Sigmoid colon (tissue), 7 donors: ENCODE data around the gene ATL2. TPM values are rescaled to one million over a fixed set of nuclear protein-coding genes. Genes with fewer than 3 reads are reported as not detected.
A peak's percentile ranks its signal among the peaks of the same experiment; 100 is the strongest.
"Not testable (repeated sequence)": the region's sequence is repeated elsewhere in the genome, so short reads cannot be mapped to it uniquely, and the experiment has no call there.

Source experiments
- DNase-seq: peaks from one replicate; pipeline ENCODE4 v3.0.0-alpha.2; 2019
- H3K27ac ChIP-seq, 4 donors: fragments of 200-600 bp; sonication (generic); one replicate each; pipeline ENCODE4 v1.5.1; 2016 to 2019; ENCODE audit warnings: mild to moderate bottlenecking in 1 of 4
- H3K27me3 ChIP-seq, 3 donors: fragments of 200-600 bp; sonication (generic); one replicate each; pipeline ENCODE4 v1.5.1; 2019; ENCODE audit warnings: mild to moderate bottlenecking in 1 of 3
- H3K36me3 ChIP-seq, 4 donors: fragments of 200-600 bp; sonication (generic); one replicate each; pipeline ENCODE4 v1.5.1; 2016 to 2019
- H3K4me1 ChIP-seq, 4 donors: fragments of 200-600 bp; sonication (generic); one replicate each; pipeline ENCODE4 v1.5.1; 2017 to 2019
- H3K4me3 ChIP-seq, 4 donors: fragments of 200-600 bp; sonication (generic); one replicate each; pipeline ENCODE4 v1.5.1; 2017 to 2019; ENCODE audit warnings: mild to moderate bottlenecking in 2 of 4, moderate library complexity in 1 of 4
- H3K9me3 ChIP-seq, 4 donors: fragments of 200-600 bp in 3 of 4; sonication (generic) in 3 of 4; one replicate each; pipeline versions ENCODE4 v1.5.1 to v1.6.1; 2013 to 2019
- CTCF ChIP-seq, 4 experiments: fragments of 450-650 bp in 3 of 4; fragments of 200-600 bp in 1 of 4; IDR thresholded peaks; one replicate each; pipeline ENCODE4 v1.5.1; 2016 to 2019; ENCODE audit warnings: antibody characterized with exemption in 4 of 4, mild to moderate bottlenecking in 3 of 4, moderate library complexity in 2 of 4
- EP300 ChIP-seq, 4 donors: sonication (generic); formaldehyde crosslinking; IDR thresholded peaks; one replicate each; pipeline ENCODE4 v1.6.1; 2017; ENCODE audit warnings: antibody characterized with exemption in 4 of 4
- POLR2A ChIP-seq, 2 donors: fragments of 450-650 bp; IDR thresholded peaks; one replicate each; pipeline ENCODE4 v1.6.1; 2016; ENCODE audit warnings: antibody characterized with exemption in 2 of 2, mild to moderate bottlenecking in 2 of 2, moderate library complexity in 2 of 2
- POLR2AphosphoS5 ChIP-seq, 4 donors: sonication (generic); formaldehyde crosslinking; IDR thresholded peaks; one replicate each; pipeline ENCODE4 v1.6.1; 2017; ENCODE audit warnings: antibody characterized with exemption in 4 of 4
- WGBS, 2 donors: extraction: QIAGEN DNeasy Blood & Tissue Kit; methylation state at CpG; one replicate each; pipeline ENCODE4 v1.1.7; 2013; 5-methylcytosine and 5-hydroxymethylcytosine counted together
- intact Hi-C: fragments of 100-400 bp; cut with DNase I; formaldehyde crosslinking; loops from one replicate; pipeline ENCODE4 v1.15.1; 2023
- polyA plus RNA-seq, 3 donors: library from polyadenylated mRNA; stranded (reverse); fragments of 200-250 nt; gene quantifications; one replicate each; pipeline ENCODE4 v1.2.3, GENCODE V29; 2013
- total RNA-seq, 4 donors: library from RNA; depleted of rRNA; stranded (reverse); fragments of >200 nt; gene quantifications; one replicate each; pipeline ENCODE4 v1.1.0, GENCODE V29; 2016
- donor health status: healthy with polysubstance abuse.
- donor health status: Bipolar disorder and iron deficiency.
- donor health status: healthy.

Gene ATL2
- total and polyA plus RNA-seq, 7 donors = 12.7 to 271 (median 176) TPM

GRCh38 chr2:38386821-38387220 is 9.7 kb upstream of the ATL2 start:
- no peak for DNase-seq
- Histone ChIP-seq H3K4me3 (no peak overlapping the region), H3K36me3 (no peaks in the 10 kb centered on the region), H3K27me3 (no peaks in the 10 kb centered on the region), H3K27ac (no peak overlapping the region), H3K9me3 (no peaks in the 10 kb centered on the region), H3K4me1 (peaks cover 0 to 16% (median 9%) of the 10 kb centered on the region in 4 donors)
- intact Hi-C loops = no loop called here
- 82 to 84% methylated on average over 7 of the region's 7 CpGs for WGBS, 2 donors
- TF ChIP-seq POLR2AphosphoS5 (IDR thresholded peaks at IDR 0.05) = no peak
- no peak for TF ChIP-seq EP300 (IDR thresholded peaks at IDR 0.05)
- no peak for TF ChIP-seq CTCF (IDR thresholded peaks at IDR 0.05)
- TF ChIP-seq POLR2A (IDR thresholded peaks at IDR 0.05) = no peak

GRCh38 chr2:38386377-38386776 is 9.3 kb upstream of the ATL2 start:
- Histone ChIP-seq H3K4me3 (no peak overlapping the region), H3K9me3 (no peaks in the 10 kb centered on the region), H3K27ac (no peak overlapping the region), H3K4me1 (peaks cover 0 to 16% (median 9%) of the 10 kb centered on the region in 4 donors), H3K27me3 (no peaks in the 10 kb centered on the region), H3K36me3 (no peaks in the 10 kb centered on the region)
- intact Hi-C loops = no loop called here
- DNase-seq = no peak
- WGBS, 2 donors = 82 to 87% methylated on average over 2 of the region's 2 CpGs
- TF ChIP-seq EP300 (IDR thresholded peaks at IDR 0.05) = no peak
- no peak for TF ChIP-seq POLR2AphosphoS5 (IDR thresholded peaks at IDR 0.05)
- TF ChIP-seq POLR2A (IDR thresholded peaks at IDR 0.05) = no peak
- no peak for TF ChIP-seq CTCF (IDR thresholded peaks at IDR 0.05)

- Histone ChIP-seq H3K9me3 (no peaks in the 10 kb centered on the region), H3K27me3 (no peaks in the 10 kb centered on the region), H3K36me3 (no peaks in the 10 kb centered on the region), H3K4me1 (peaks cover 0 to 16% (median 9%) of the 10 kb centered on the region in 4 donors), H3K4me3 (no peak overlapping the region), H3K27ac (peak overlapping the region; percentile 14 to 63 (median 49))
- WGBS, 2 donors = 14 to 61% methylated on average over 3 of the region's 3 CpGs
- intact Hi-C loops = no loop called here
- DNase-seq = no peak
- TF ChIP-seq POLR2A (IDR thresholded peaks at IDR 0.05) (no peak), POLR2AphosphoS5 (IDR thresholded peaks at IDR 0.05) (no peak), CTCF (IDR thresholded peaks at IDR 0.05) (no peak), EP300 (IDR thresholded peaks at IDR 0.05) (no peak)
Measured at GRCh38 chr2:38384338-38384737, 7.3 kb upstream of the ATL2 start.

GRCh38 chr2:38383741-38384140 is 6.7 kb upstream of the ATL2 start:
- H3K4me3 ChIP-seq, H3K27me3 ChIP-seq, DNase-seq, intact Hi-C loops, H3K9me3 ChIP-seq, H3K36me3 ChIP-seq: not testable (repeated sequence)
- Histone ChIP-seq H3K4me1 (peaks cover 0 to 17% (median 9%) of the 10 kb centered on the region in 4 donors), H3K27ac (peak overlapping the region; percentile 14 to 63 (median 49))
- 45 to 74% methylated on average over 6 of the region's 6 CpGs for WGBS, 2 donors

- no peaks in the 10 kb centered on the region for H3K27me3 ChIP-seq
- 66 to 84% methylated on average over 6 of the region's 6 CpGs for WGBS, 2 donors
- intact Hi-C loops = no loop called here
Measured at GRCh38 chr2:38381381-38382143, 4.5 kb upstream of the ATL2 start.

More at GRCh38 chr2:38381381-38382143, 4.5 kb upstream of the ATL2 start:
- Histone ChIP-seq H3K36me3 (no peaks in the 10 kb centered on the region), H3K4me1 (peaks cover 0 to 30% (median 19%) of the 10 kb centered on the region in 4 donors), H3K27ac (no peak overlapping the region), H3K9me3 (no peaks in the 10 kb centered on the region), H3K4me3 (no peak overlapping the region)
- no peak for DNase-seq
- TF ChIP-seq POLR2A (IDR thresholded peaks at IDR 0.05) (no peak), CTCF (IDR thresholded peaks at IDR 0.05) (no peak)
